MM.1S (cell line): ENCODE measurements around the gene ZYG11A.
"Not testable (repeated sequence)": the region's sequence is repeated elsewhere in the genome, so short reads cannot be mapped to it uniquely, and the experiment has no call there.

ENCODE experiments used
- DNase-seq: peaks from one replicate; pipeline ENCODE4 v3.0.0-alpha.2; 2015
- H2AFZ ChIP-seq: fragments of 300-600 bp; sonication (generic); 2 replicates; pipeline ENCODE4 v1.6.0; 2016; ENCODE audit warnings: antibody characterized with exemption, low read length
- H3F3A ChIP-seq: fragments of 300-600 bp; sonication (generic); 2 replicates; pipeline ENCODE4 v1.6.1; 2016; ENCODE audit warnings: mild to moderate bottlenecking, antibody characterized with exemption, low read length, moderate library complexity, mixed read lengths; ENCODE audit not compliant: insufficient read depth
- H3K27ac ChIP-seq: fragments of 300-600 bp; sonication (generic); 2 replicates; pipeline ENCODE4 v1.5.1; 2016; ENCODE audit warnings: mild to moderate bottlenecking, low read length
- H3K27me3 ChIP-seq: fragments of 300-600 bp; sonication (generic); replicated peaks from 2 replicates; pipeline ENCODE4 v1.6.0; 2016; ENCODE audit warnings: low read length; ENCODE audit not compliant: insufficient read depth
- H3K36me3 ChIP-seq: fragments of 300-600 bp; sonication (generic); replicated peaks from 2 replicates; pipeline ENCODE4 v1.6.1; 2016; ENCODE audit warnings: mild to moderate bottlenecking, low read length, mixed read lengths; ENCODE audit not compliant: insufficient read depth
- H3K4me1 ChIP-seq: fragments of 300-600 bp; sonication (generic); 2 replicates; pipeline ENCODE4 v1.6.1; 2016; ENCODE audit warnings: low read length, mixed read lengths
- H3K4me2 ChIP-seq: fragments of 300-600 bp; sonication (generic); 2 replicates; pipeline ENCODE4 v1.6.0; 2016; ENCODE audit warnings: low read depth, low read length
- H3K4me3 ChIP-seq: fragments of 300-600 bp; sonication (generic); 2 replicates; pipeline ENCODE4 v1.5.1; 2016; ENCODE audit warnings: low read length, mixed read lengths
- H3K79me2 ChIP-seq: fragments of 300-600 bp; sonication (generic); 2 replicates; pipeline ENCODE4 v1.6.1; 2016; ENCODE audit warnings: mixed run types, low read length, mixed read lengths
- H3K9ac ChIP-seq: fragments of 300-600 bp; sonication (generic); 2 replicates; pipeline ENCODE4 v1.6.1; 2016; ENCODE audit warnings: low read length, mixed read lengths
- H3K9me2 ChIP-seq: fragments of 300-600 bp; sonication (generic); replicated peaks from 2 replicates; pipeline ENCODE4 v1.6.1; 2016; ENCODE audit warnings: mild to moderate bottlenecking, low read length, mixed read lengths; ENCODE audit not compliant: insufficient read depth
- H3K9me3 ChIP-seq: fragments of 300-600 bp; sonication (generic); replicated peaks from 2 replicates; pipeline ENCODE4 v1.6.1; 2016; ENCODE audit warnings: mild to moderate bottlenecking, low read length, mixed read lengths; ENCODE audit not compliant: insufficient read depth
- H4K20me1 ChIP-seq: fragments of 300-600 bp; sonication (generic); 2 replicates; pipeline ENCODE4 v1.6.1; 2016; ENCODE audit warnings: mild to moderate bottlenecking, low read length, moderate library complexity, mixed read lengths; ENCODE audit not compliant: insufficient read depth
- EZH2 ChIP-seq: fragments of 300-600 bp; sonication (generic); optimal IDR thresholded peaks from 2 replicates; pipeline ENCODE3; 2017; ENCODE audit warnings: low read depth, mild to moderate bottlenecking, antibody characterized with exemption, low read length, mixed read lengths
- EZH2phosphoT487 ChIP-seq: fragments of 300-600 bp; sonication (generic); IDR thresholded peaks from 2 replicates; pipeline ENCODE4 v1.6.1; 2018; ENCODE audit warnings: antibody characterized with exemption, low read length
- TF ChIP-seq, protein P1 (sequence below): fragments of 300-600 bp; sonication (generic); IDR thresholded peaks from 2 replicates; pipeline ENCODE4 v1.5.1; 2016; ENCODE audit warnings: antibody characterized with exemption, low read length, mixed read lengths

The ZYG11A gene

DNA sequence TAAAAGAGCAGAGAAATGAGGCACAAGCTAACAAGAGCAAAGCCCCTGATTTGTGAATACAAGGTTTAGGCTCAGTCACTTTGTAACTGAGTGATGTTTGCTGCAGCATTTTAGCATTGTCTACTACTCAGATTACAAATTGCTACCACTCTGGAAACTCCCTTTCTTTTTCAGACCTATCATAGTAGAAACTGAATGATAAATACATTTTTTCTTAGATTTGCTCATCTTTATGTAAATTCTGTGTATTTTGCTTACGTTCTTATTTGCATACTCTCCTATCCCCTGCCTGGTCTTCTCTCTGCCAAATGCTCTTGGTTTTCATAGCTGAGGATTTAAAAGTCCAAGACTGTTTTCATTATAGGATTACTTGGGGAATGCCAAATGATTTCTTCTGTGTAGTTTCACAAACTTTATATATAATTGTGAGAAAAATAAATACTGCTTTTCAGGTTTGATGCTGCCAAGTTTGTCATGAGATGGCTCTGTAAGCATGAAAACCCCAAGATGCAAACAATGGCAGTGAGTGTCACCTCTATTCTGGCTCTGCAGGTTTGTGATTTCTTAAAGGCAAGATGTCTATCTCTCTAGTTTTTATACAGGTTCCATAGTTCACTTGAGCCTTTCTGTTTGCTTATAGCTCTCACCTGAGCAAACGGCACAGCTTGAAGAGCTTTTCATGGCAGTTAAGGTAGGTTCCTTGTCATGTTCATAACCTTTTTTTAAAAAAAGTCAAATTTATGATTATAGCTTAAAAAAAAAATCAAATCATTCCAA is 24.7 kb downstream of the ZYG11A start:
- Histone ChIP-seq H3F3A (no peaks in the 10 kb centered on the region), H3K4me3 (no peak overlapping the region), H3K4me1 (0 out of 2 replicates have a peak, but pooled peaks cover 4% of the 10 kb centered on the region), H2AFZ (no peak overlapping the region), H3K36me3 (no peaks in the 10 kb centered on the region), H3K27me3 (no peaks in the 10 kb centered on the region), H3K9ac (no peak overlapping the region), H3K9me3 (no peaks in the 10 kb centered on the region), H4K20me1 (no peaks in the 10 kb centered on the region), H3K4me2 (no peak overlapping the region), H3K9me2 (no peaks in the 10 kb centered on the region), H3K27ac (no peak overlapping the region), H3K79me2 (no peaks in the 10 kb centered on the region)
- peak; percentile 55 for DNase-seq
- TF ChIP-seq EZH2 (no peak), EZH2phosphoT487 (no peak)
- TF ChIP-seq, protein P1, sequence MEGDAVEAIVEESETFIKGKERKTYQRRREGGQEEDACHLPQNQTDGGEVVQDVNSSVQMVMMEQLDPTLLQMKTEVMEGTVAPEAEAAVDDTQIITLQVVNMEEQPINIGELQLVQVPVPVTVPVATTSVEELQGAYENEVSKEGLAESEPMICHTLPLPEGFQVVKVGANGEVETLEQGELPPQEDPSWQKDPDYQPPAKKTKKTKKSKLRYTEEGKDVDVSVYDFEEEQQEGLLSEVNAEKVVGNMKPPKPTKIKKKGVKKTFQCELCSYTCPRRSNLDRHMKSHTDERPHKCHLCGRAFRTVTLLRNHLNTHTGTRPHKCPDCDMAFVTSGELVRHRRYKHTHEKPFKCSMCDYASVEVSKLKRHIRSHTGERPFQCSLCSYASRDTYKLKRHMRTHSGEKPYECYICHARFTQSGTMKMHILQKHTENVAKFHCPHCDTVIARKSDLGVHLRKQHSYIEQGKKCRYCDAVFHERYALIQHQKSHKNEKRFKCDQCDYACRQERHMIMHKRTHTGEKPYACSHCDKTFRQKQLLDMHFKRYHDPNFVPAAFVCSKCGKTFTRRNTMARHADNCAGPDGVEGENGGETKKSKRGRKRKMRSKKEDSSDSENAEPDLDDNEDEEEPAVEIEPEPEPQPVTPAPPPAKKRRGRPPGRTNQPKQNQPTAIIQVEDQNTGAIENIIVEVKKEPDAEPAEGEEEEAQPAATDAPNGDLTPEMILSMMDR: no peak

DNA sequence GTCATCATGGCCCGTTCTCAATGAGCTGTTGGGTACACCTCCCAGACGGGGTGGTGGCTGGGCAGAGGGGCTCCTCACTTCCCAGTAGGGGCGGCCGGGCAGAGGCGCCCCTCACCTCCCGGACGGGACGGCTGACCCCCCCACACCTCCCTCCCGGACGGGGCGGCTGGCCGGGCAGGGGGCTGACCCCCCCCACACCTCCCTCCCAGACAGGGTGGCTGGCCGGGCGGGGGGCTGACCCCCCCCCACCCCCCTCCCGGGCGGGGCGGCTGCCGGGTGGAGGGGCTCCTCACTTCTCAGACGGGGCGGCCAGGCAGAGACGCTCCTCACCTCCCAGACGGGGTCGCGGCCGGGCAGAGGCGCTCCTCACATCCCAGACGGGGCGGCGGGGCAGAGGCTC is 27.2 kb downstream of the ZYG11A start:
- not testable (repeated sequence) for H3K4me3 ChIP-seq, H3K9me2 ChIP-seq, H3K4me2 ChIP-seq, H3K27me3 ChIP-seq, H2AFZ ChIP-seq, H3K79me2 ChIP-seq, H3K9me3 ChIP-seq, H3K36me3 ChIP-seq, DNase-seq, H3K27ac ChIP-seq, H4K20me1 ChIP-seq, H3K4me1 ChIP-seq, H3F3A ChIP-seq, H3K9ac ChIP-seq

- Histone ChIP-seq H3K27ac (no peak overlapping the region), H3K4me3 (no peak overlapping the region), H3F3A (no peaks in the 10 kb centered on the region), H2AFZ (no peak overlapping the region), H3K9ac (no peak overlapping the region), H4K20me1 (no peaks in the 10 kb centered on the region), H3K9me3 (no peaks in the 10 kb centered on the region), H3K9me2 (no peaks in the 10 kb centered on the region), H3K36me3 (no peaks in the 10 kb centered on the region), H3K4me2 (no peak overlapping the region), H3K27me3 (no peaks in the 10 kb centered on the region), H3K79me2 (no peaks in the 10 kb centered on the region), H3K4me1 (no peaks in the 10 kb centered on the region)
- no peak for DNase-seq
- TF ChIP-seq EZH2: no peak
- TF ChIP-seq, protein P1: no peak
- no peak for TF ChIP-seq EZH2phosphoT487
Measured at GRCh38 chr1:52876843-52877242, 34.3 kb downstream of the ZYG11A start.

DNA sequence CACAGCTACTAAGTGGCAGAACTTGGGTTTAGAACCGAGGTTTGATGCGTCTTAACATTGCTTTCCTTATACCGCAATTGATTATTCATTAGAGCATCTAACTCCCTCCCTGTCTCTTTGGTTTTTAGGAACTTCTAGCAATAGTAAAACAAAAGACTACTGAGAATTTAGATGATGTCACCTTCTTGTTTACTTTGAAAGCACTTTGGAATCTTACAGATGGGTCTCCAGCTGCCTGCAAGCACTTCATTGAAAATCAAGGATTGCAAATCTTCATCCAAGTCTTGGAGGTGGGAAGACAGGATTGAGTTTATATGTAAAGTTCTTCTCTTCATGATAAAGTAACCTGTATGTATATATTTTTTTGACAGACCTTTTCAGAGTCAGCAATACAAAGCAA is 35.0 kb downstream of the ZYG11A start:
- H3K4me1 ChIP-seq: no peaks in the 10 kb centered on the region
- no peak overlapping the region for H2AFZ ChIP-seq
- H3K4me3 ChIP-seq: no peak overlapping the region
- no peak overlapping the region for H3K9ac ChIP-seq
- H3F3A ChIP-seq: no peaks in the 10 kb centered on the region
- no peaks in the 10 kb centered on the region for H3K27me3 ChIP-seq
- no peaks in the 10 kb centered on the region for H4K20me1 ChIP-seq
- no peaks in the 10 kb centered on the region for H3K9me2 ChIP-seq
- DNase-seq: no peak
- H3K4me2 ChIP-seq: no peak overlapping the region
- no peaks in the 10 kb centered on the region for H3K9me3 ChIP-seq
- no peaks in the 10 kb centered on the region for H3K36me3 ChIP-seq
- TF ChIP-seq, protein P1: no peak
- no peak for TF ChIP-seq EZH2phosphoT487
- TF ChIP-seq EZH2: no peak
- no peak overlapping the region for H3K27ac ChIP-seq
- H3K79me2 ChIP-seq: no peaks in the 10 kb centered on the region
